GM13977 (cell line): ENCODE data around the gene CTNNA2.

Experiments used
- DNase-seq: peaks from one replicate; pipeline ENCODE4 v3.0.0; 2012; ENCODE audit warnings: low spot score
- CTCF ChIP-seq: IDR thresholded peaks from 2 replicates; pipeline ENCODE4 v1.5.1; 2012; ENCODE audit warnings: mild to moderate bottlenecking, control low read depth; ENCODE audit not compliant: insufficient read depth; ENCODE audit errors: extremely low read depth, missing control alignments
- in situ Hi-C: fragments of 300-500 bp; cut with MboI; formaldehyde crosslinking; loops from one replicate; pipeline ENCODE4 v1.12.0; 2022; ENCODE audit warnings: low sequenced_read_pairs, low pct_unique_long_range_greater_than_20kb, mixed read lengths, inconsistent platforms; ENCODE audit not compliant: unreplicated experiment

The CTNNA2 gene

GRCh38 chr2:79835911-79836310 is 323.1 kb downstream of the CTNNA2 start:
- TF ChIP-seq CTCF = no peak
- in situ Hi-C loops = no loop called here
- no peak for DNase-seq

GRCh38 chr2:79844011-79844410 is 331.2 kb downstream of the CTNNA2 start:
- in situ Hi-C loops = no loop called here
- no peak for TF ChIP-seq CTCF
- no peak for DNase-seq

GRCh38 chr2:79846878-79847277 is 334.0 kb downstream of the CTNNA2 start:
- in situ Hi-C loops = no loop called here
- no peak for TF ChIP-seq CTCF
- DNase-seq = no peak

GRCh38 chr2:79849241-79849640 is 336.4 kb downstream of the CTNNA2 start:
- TF ChIP-seq CTCF = no peak
- in situ Hi-C loops = no loop called here
- DNase-seq = no peak

GRCh38 chr2:79849949-79850348 is 337.1 kb downstream of the CTNNA2 start:
- TF ChIP-seq CTCF = no peak
- in situ Hi-C loops = no loop called here
- no peak for DNase-seq

- no peak for DNase-seq
- no peak for TF ChIP-seq CTCF
- in situ Hi-C loops = no loop called here
Measured at GRCh38 chr2:79850912-79851311, 338.1 kb downstream of the CTNNA2 start.
